Coronary artery (tissue), 2 donors: Measurements from ENCODE around the gene HLA-B.
"Not testable (repeated sequence)": the region's sequence is repeated elsewhere in the genome, so short reads cannot be mapped to it uniquely, and the experiment has no call there.

Source experiments
- DNase-seq: peaks from one replicate; pipeline ENCODE4 v3.0.0-alpha.2; 2017; ENCODE audit warnings: low spot score
- H3K27ac ChIP-seq, 2 donors: fragments of 200-600 bp; sonication (generic); one replicate each; pipeline ENCODE4 v1.5.1; 2016 to 2019
- H3K4me3 ChIP-seq: fragments of 200-600 bp; sonication (generic); 2 replicates; pipeline ENCODE4 v1.5.1; 2016; ENCODE audit warnings: mild to moderate bottlenecking, moderate library complexity
- TF ChIP-seq, protein P1 (sequence below): fragments of 200-600 bp; sonication (generic); IDR thresholded peaks from one replicate; pipeline ENCODE4 v1.5.1; 2019; ENCODE audit warnings: antibody characterized with exemption

The HLA-B gene

GRCh38 chr6:31393932-31394331, 37.0 kb upstream of the HLA-B start:
- Histone ChIP-seq H3K27ac (no peak overlapping the region), H3K4me3 (no peak overlapping the region)
- no peak for DNase-seq
- TF ChIP-seq, protein P1, sequence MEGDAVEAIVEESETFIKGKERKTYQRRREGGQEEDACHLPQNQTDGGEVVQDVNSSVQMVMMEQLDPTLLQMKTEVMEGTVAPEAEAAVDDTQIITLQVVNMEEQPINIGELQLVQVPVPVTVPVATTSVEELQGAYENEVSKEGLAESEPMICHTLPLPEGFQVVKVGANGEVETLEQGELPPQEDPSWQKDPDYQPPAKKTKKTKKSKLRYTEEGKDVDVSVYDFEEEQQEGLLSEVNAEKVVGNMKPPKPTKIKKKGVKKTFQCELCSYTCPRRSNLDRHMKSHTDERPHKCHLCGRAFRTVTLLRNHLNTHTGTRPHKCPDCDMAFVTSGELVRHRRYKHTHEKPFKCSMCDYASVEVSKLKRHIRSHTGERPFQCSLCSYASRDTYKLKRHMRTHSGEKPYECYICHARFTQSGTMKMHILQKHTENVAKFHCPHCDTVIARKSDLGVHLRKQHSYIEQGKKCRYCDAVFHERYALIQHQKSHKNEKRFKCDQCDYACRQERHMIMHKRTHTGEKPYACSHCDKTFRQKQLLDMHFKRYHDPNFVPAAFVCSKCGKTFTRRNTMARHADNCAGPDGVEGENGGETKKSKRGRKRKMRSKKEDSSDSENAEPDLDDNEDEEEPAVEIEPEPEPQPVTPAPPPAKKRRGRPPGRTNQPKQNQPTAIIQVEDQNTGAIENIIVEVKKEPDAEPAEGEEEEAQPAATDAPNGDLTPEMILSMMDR, result no peak

- DNase-seq, H3K27ac ChIP-seq, H3K4me3 ChIP-seq: not testable (repeated sequence)
Observed at GRCh38 chr6:31389802-31390132, 32.8 kb upstream of the HLA-B start.

GRCh38 chr6:31388916-31389801, 32.2 kb upstream of the HLA-B start:
- not testable (repeated sequence) for H3K27ac ChIP-seq, H3K4me3 ChIP-seq, DNase-seq

GRCh38 chr6:31386977-31387376, 30.0 kb upstream of the HLA-B start:
- TF ChIP-seq, protein P1, result no peak
- Histone ChIP-seq H3K4me3 (no peak overlapping the region), H3K27ac (no peak overlapping the region)
- DNase-seq, result no peak

DNA sequence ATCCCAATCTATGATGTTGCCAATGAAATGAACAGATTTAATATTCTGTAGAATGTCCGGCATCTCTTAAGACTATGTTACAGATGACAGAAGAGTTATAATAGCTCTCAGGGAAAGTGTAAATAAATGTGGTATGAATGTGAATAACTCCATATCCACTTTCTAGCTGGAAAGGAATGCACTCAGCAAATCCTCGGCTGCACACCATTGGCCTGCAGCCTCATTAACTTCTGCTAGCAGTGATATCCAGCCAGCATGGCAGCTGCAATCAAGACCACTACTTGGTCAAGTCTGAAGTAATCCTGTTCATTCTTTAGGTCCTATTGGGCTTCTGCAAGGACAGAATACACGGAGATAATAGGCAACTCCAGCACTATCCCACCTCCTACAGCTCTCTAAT, 29.1 kb upstream of the HLA-B start:
- TF ChIP-seq, protein P1, result no peak
- Histone ChIP-seq H3K4me3 (no peak overlapping the region), H3K27ac (no peak overlapping the region)
- no peak for DNase-seq

DNA sequence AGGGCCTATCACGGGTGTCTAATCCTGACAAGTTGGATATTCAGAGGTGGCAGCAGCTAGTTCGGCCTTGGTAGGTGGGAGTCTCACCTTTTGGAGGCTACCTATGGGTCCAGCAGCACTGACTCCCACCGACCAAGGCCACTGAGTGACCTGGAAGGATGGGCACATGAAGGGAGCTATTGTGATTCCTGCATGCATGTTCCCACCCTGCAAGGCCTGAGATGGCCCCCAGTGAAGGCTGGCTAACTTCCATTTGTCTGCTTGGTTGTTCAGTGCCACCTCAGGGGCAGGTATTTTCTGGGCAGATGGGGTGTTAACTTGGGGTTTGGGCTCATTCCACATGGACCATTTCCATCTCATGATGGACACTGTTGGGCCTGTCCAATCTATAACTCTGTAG, 28.1 kb upstream of the HLA-B start:
- TF ChIP-seq, protein P1, result no peak
- no peak for DNase-seq
- H3K4me3 ChIP-seq, result no peak overlapping the region
- H3K27ac ChIP-seq, result no peak overlapping the region

DNA sequence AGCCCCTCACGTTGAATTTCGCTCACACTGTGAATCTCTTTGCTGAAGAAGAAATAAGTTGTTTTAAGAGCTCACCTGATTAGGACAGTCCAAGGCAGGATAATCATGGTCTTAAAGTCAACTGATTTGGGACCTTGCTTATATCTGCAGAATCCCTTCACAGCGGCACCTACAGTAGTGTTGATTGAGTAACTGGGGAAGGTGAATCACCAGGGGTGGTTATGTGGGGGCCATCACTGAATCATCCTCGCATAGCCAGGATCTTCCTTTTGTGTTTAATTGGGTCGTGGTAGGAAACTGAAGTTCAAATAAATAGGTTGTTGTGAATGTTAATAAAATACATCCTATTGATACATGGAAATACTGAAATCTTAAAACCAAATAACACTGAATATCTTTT, 26.2 kb upstream of the HLA-B start:
- H3K27ac ChIP-seq, result no peak overlapping the region
- H3K4me3 ChIP-seq, result no peak overlapping the region
- no peak for DNase-seq
- TF ChIP-seq, protein P1, result no peak

DNA sequence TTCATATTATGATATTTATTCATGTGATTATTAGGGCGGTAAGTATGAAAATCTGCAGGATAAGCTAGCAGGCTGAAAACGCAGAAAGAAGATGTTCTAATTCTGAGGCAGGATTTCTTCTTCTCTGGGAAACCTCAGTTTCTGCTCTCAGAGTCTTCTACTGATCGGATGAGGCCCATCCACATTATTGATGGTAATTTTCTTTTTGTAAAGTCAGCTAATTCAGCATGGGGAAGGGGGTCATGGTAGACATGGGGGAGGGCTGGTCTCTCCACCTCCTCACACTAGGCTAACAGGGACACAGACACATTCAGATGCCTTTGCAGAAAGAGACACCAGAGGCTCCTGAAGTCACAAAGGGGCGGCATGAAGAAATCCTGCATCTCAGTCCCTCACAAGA, 24.7 kb upstream of the HLA-B start:
- DNase-seq, result no peak
- no peak overlapping the region for H3K4me3 ChIP-seq
- TF ChIP-seq, protein P1, result no peak
- no peak overlapping the region for H3K27ac ChIP-seq
